ENCODE data around the gene C14orf180.

DNA sequence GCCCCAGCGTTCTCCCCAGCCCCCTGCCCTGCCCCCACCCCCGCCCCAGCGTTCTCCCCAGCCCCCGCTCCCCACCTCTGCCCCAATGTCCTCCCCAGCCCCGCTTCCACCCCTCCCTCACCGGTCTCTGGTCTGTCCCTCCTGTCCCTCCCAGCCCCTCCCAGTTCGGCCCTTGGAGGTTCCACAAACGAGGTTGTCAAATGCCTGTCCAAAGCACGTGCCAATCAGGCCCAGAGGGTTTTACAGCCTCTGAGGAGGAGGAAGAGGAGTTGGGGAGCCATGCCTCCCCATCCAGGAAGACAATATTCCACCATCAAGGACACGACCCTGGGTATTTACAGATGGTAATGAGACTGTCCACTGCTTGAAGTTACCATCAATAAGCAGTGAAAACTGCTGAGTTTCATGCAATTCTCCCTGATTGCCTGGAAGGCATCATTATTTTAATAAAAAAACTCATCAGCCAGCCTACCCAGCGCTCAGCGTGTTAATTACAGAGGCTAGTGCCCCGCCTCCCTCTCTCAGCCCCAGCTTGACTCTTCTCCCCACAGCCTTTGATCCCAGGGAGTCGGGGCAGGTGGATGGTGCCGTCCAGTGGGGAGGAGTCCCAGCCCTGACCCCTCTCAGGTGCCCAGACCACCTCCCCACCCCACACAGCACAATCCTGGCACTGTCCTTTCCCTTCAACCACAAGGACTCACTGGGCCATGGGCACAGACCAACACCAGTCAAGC lies 30.6 kb upstream of the C14orf180 start:
- TF ChIP-seq TAF1 (IDR thresholded peaks at IDR 0.05; ENCODE audit: low read depth, low read length) (no peak), POLR2AphosphoS5 (IDR thresholded peaks at IDR 0.05; ENCODE audit: low read depth, low read length) (no peak), SPI1 (IDR thresholded peaks at IDR 0.05; ENCODE audit: low read depth, low read length) (no peak), POLR2A (IDR thresholded peaks at IDR 0.05; ENCODE audit: low read depth, low read length) (no peak), PAX5 (IDR thresholded peaks at IDR 0.05; ENCODE audit: insufficient read depth, low read length, severe bottlenecking) (no peak), POU2F2 (IDR thresholded peaks at IDR 0.05; ENCODE audit: low read depth, low read length) (no peak)
